WTC11 (cell line): ENCODE data around the gene LDLRAD4. TPM values are rescaled to one million over a fixed set of nuclear protein-coding genes. Genes with fewer than 3 reads are reported as not detected.
A peak's percentile ranks its signal among the peaks of the same experiment; 100 is the strongest.

ENCODE experiments used
- ATAC-seq: fragments of 200-7000 bp; cut with Tn5 transposase; 2 replicates; pipeline ENCODE4 v1.10.0; 2021; ENCODE audit warnings: mild to moderate bottlenecking, moderate library complexity
- CTCF ChIA-PET: fragments of 300-600 bp; sonication (Branson Sonifier 250); formaldehyde crosslinking; loops from one replicate; lab custom pipeline; 2021; ENCODE audit warnings: antibody characterized with exemption; lab: Charles Lee
- POLR2A ChIA-PET: fragments of 350-600 bp; sonication (Branson Sonifier 250); formaldehyde crosslinking; loops from one replicate; lab custom pipeline; 2021; ENCODE audit warnings: antibody characterized with exemption; lab: Charles Lee
- DNase-seq: peaks from one replicate; pipeline ENCODE4 v3.0.0; 2021; ENCODE audit warnings: low spot score
- H3K27ac Mint-ChIP-seq: 2 replicates; pipeline ENCODE4 v1.8.0; 2021; ENCODE audit warnings: mixed read lengths
- H3K27me3 Mint-ChIP-seq: 2 replicates; pipeline ENCODE4 v1.8.0; 2021; ENCODE audit warnings: low read depth, mild to moderate bottlenecking, moderate library complexity, mixed read lengths
- H3K36me3 Mint-ChIP-seq: 2 replicates; pipeline ENCODE4 v1.8.0; 2021; ENCODE audit warnings: mixed read lengths
- H3K4me1 Mint-ChIP-seq: 2 replicates; pipeline ENCODE4 v1.8.0; 2022; ENCODE audit warnings: mixed read lengths
- H3K4me3 Mint-ChIP-seq: 2 replicates; pipeline ENCODE4 v1.8.0; 2021; ENCODE audit warnings: mild to moderate bottlenecking, moderate library complexity, mixed read lengths
- H3K9me3 Mint-ChIP-seq: 2 replicates; pipeline ENCODE4 v1.8.0; 2021; ENCODE audit warnings: mixed read lengths
- ATF3 ChIP-seq: sonication (generic); formaldehyde crosslinking; conservative IDR thresholded peaks from 2 replicates; pipeline ENCODE4 v1.8.1; 2022; ENCODE audit warnings: mild to moderate bottlenecking, missing genetic modification reagents
- E2F4 ChIP-seq: sonication (generic); formaldehyde crosslinking; IDR thresholded peaks from 2 replicates; pipeline ENCODE4 v1.8.1; 2022; ENCODE audit warnings: low read depth, mild to moderate bottlenecking, moderate library complexity, missing genetic modification reagents, borderline replicate concordance
- ELF4 ChIP-seq: sonication (generic); formaldehyde crosslinking; IDR thresholded peaks from 2 replicates; pipeline ENCODE4 v1.8.1; 2022; ENCODE audit warnings: low read depth, mild to moderate bottlenecking, moderate library complexity, missing genetic modification reagents
- EMX1 ChIP-seq: fragments of 250-450 bp; sonication (Bioruptor Pico); IDR thresholded peaks from 2 replicates; pipeline ENCODE4 v1.8.0; 2021; ENCODE audit warnings: mild to moderate bottlenecking
- ETV6 ChIP-seq: sonication (generic); formaldehyde crosslinking; IDR thresholded peaks from 2 replicates; pipeline ENCODE4 v1.8.1; 2022; ENCODE audit warnings: mild to moderate bottlenecking, missing genetic modification reagents
- FOXK1 ChIP-seq: sonication (generic); formaldehyde crosslinking; IDR thresholded peaks from 2 replicates; pipeline ENCODE4 v1.8.0; 2022; ENCODE audit warnings: mild to moderate bottlenecking, moderate library complexity, missing genetic modification reagents
- IRF1 ChIP-seq: sonication (generic); formaldehyde crosslinking; IDR thresholded peaks from 2 replicates; pipeline ENCODE4 v1.8.0; 2023; ENCODE audit warnings: missing genetic modification reagents
- NR3C1 ChIP-seq: sonication (generic); formaldehyde crosslinking; conservative IDR thresholded peaks from 2 replicates; pipeline ENCODE4 v1.8.1; 2023; ENCODE audit warnings: low read depth, mild to moderate bottlenecking, missing genetic modification reagents
- PRDM15 ChIP-seq: sonication (generic); formaldehyde crosslinking; IDR thresholded peaks from 2 replicates; pipeline ENCODE4 v1.8.0; 2022; ENCODE audit warnings: missing genetic modification reagents
- SMAD3 ChIP-seq: sonication (generic); formaldehyde crosslinking; IDR thresholded peaks from 2 replicates; pipeline ENCODE4 v1.8.0; 2022; ENCODE audit warnings: missing genetic modification reagents, mild to moderate bottlenecking, borderline replicate concordance
- SOX15 ChIP-seq: fragments of 250-450 bp; sonication (Bioruptor Pico); IDR thresholded peaks from 2 replicates; pipeline ENCODE4 v1.9.0; 2021; ENCODE audit warnings: mild to moderate bottlenecking
- ZNF232 ChIP-seq: sonication (generic); formaldehyde crosslinking; IDR thresholded peaks from 2 replicates; pipeline ENCODE4 v1.8.0; 2022; ENCODE audit warnings: mild to moderate bottlenecking, missing genetic modification reagents
- ZNF532 ChIP-seq: fragments of 250-450 bp; sonication (Bioruptor Pico); IDR thresholded peaks from 2 replicates; pipeline ENCODE4 v1.9.0; 2021; ENCODE audit warnings: mild to moderate bottlenecking, borderline replicate concordance
- total RNA-seq: library from RNA; stranded (reverse); gene quantifications from 3 replicates; pipeline ENCODE4 v1.2.3, GENCODE V29; 2021
- TF ChIP-seq, protein P1 (sequence below): sonication (generic); formaldehyde crosslinking; IDR thresholded peaks from 2 replicates; pipeline ENCODE4 v1.8.1; 2022; ENCODE audit warnings: mild to moderate bottlenecking, missing genetic modification reagents, moderate library complexity, borderline replicate concordance
- TF ChIP-seq, protein P2 (sequence below): sonication (generic); formaldehyde crosslinking; IDR thresholded peaks from 2 replicates; pipeline ENCODE4 v1.8.1; 2023; ENCODE audit warnings: mild to moderate bottlenecking, moderate library complexity, missing genetic modification reagents

LDLRAD4 gene
- total RNA-seq, 1 experiment from 2014 or later: 6.2 TPM

DNA sequence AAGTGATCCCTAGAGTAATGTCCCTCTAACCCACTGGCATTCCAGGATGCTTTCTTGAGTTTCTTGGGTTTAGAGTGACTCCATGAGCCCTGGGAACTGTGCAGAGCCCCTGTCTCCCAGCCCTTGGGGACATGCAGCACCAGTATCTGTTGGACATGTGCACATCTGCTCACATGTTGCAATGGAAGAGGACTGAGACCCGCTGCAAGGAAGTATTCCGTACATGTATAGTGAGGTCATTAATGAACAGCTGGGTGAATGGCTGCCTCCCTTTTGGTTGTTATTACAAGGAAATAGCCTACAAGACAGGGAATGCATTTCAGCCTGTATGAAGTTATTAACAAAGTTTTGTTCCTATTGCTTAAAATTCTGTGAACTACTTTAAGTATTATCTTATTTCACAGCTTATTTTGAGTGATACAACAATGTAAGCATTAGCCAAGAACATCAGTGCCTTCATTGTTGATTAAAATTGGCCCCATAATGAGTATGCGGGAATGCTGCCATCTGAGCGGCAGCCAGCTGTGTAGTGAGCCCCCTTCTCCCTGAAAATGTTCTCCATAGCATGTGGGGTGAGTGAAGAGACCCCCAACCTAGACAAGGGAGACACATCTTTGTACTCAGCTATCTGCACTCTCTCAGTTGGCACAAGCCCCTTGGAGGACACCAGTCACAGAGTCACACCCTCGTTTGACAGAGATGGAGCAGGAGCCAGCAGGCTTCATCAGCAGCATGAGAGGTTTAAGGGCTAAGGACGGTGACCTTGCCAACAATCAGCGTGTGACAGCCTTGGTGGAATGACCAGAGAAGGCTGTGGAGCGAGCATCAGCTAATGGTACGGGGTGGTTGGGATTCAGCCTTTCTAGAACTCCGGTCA lies 420.4 kb downstream of the LDLRAD4 start (continued):
- TF ChIP-seq PRDM15 (CRISPR knock-in tag): no peak
- no peak for TF ChIP-seq EMX1 (CRISPR knock-in tag)
- no peak for TF ChIP-seq E2F4 (CRISPR knock-in tag)

- Mint-ChIP-seq H3K4me3 (no peak overlapping the region), H3K27me3 (peaks cover 15% of the 10 kb centered on the region; the same call in 1 of the 2 replicates), H3K27ac (no peak overlapping the region), H3K36me3 (no peaks in the 10 kb centered on the region), H3K9me3 (no peaks in the 10 kb centered on the region), H3K4me1 (peaks cover 4% of the 10 kb centered on the region)
- ChIA-PET CTCF (no interaction called here), POLR2A (no interaction called here)
- DNase-seq (no peak), ATAC-seq (no peak)
- TF ChIP-seq FOXK1 (CRISPR knock-in tag) (no peak), SMAD3 (CRISPR knock-in tag) (no peak), NR3C1 (CRISPR knock-in tag) (no peak), ETV6 (no peak), ELF4 (CRISPR knock-in tag) (no peak), ZNF232 (no peak)
These were observed 421.8 kb downstream of the LDLRAD4 start for GRCh38 chr18:13640266-13640860.

GRCh38 chr18:13641551-13642439 lies 423.2 kb downstream of the LDLRAD4 start:
- H3K4me3 Mint-ChIP-seq: peak overlapping the region; percentile 62
- no peaks in the 10 kb centered on the region for H3K36me3 Mint-ChIP-seq
- ChIA-PET POLR2A (no interaction called here), CTCF (interaction anchor here (0.7 to 0.8 kb wide), 2 partner anchors 85 to 482 kb away, joined by 3 read pairs; no protein-coding TSS in a partner anchor)
- H3K4me1 Mint-ChIP-seq: peaks cover 4% of the 10 kb centered on the region
- DNase-seq: peak; percentile 59
- H3K27ac Mint-ChIP-seq: no peak overlapping the region
- H3K9me3 Mint-ChIP-seq: no peaks in the 10 kb centered on the region
- peak; percentile 82 for ATAC-seq
- H3K27me3 Mint-ChIP-seq: peaks cover 15% of the 10 kb centered on the region; the same call in 1 of the 2 replicates
- TF ChIP-seq, protein P1, sequence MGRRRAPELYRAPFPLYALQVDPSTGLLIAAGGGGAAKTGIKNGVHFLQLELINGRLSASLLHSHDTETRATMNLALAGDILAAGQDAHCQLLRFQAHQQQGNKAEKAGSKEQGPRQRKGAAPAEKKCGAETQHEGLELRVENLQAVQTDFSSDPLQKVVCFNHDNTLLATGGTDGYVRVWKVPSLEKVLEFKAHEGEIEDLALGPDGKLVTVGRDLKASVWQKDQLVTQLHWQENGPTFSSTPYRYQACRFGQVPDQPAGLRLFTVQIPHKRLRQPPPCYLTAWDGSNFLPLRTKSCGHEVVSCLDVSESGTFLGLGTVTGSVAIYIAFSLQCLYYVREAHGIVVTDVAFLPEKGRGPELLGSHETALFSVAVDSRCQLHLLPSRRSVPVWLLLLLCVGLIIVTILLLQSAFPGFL (CRISPR knock-in tag): no peak
- no peak for TF ChIP-seq SOX15 (CRISPR knock-in tag)
- no peak for TF ChIP-seq ATF3 (CRISPR knock-in tag)
- TF ChIP-seq ZNF532 (CRISPR knock-in tag): no peak
- TF ChIP-seq IRF1 (CRISPR knock-in tag): no peak
- TF ChIP-seq, protein P2, sequence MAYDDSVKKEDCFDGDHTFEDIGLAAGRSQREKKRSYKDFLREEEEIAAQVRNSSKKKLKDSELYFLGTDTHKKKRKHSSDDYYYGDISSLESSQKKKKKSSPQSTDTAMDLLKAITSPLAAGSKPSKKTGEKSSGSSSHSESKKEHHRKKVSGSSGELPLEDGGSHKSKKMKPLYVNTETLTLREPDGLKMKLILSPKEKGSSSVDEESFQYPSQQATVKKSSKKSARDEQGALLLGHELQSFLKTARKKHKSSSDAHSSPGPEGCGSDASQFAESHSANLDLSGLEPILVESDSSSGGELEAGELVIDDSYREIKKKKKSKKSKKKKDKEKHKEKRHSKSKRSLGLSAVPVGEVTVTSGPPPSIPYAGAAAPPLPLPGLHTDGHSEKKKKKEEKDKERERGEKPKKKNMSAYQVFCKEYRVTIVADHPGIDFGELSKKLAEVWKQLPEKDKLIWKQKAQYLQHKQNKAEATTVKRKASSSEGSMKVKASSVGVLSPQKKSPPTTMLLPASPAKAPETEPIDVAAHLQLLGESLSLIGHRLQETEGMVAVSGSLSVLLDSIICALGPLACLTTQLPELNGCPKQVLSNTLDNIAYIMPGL (CRISPR knock-in tag): peak; percentile 30; the same call in 1 of the 2 replicates
